CD4-positive, alpha-beta T cell treated with Interleukin-4 for 1 hour (primary cell): ENCODE data around the gene UBAP2.

Source experiments
- DNase-seq, 2 donors: peaks; one replicate each; pipeline ENCODE4 v3.0.0-alpha.2; 2020 to 2022

The UBAP2 gene

DNA sequence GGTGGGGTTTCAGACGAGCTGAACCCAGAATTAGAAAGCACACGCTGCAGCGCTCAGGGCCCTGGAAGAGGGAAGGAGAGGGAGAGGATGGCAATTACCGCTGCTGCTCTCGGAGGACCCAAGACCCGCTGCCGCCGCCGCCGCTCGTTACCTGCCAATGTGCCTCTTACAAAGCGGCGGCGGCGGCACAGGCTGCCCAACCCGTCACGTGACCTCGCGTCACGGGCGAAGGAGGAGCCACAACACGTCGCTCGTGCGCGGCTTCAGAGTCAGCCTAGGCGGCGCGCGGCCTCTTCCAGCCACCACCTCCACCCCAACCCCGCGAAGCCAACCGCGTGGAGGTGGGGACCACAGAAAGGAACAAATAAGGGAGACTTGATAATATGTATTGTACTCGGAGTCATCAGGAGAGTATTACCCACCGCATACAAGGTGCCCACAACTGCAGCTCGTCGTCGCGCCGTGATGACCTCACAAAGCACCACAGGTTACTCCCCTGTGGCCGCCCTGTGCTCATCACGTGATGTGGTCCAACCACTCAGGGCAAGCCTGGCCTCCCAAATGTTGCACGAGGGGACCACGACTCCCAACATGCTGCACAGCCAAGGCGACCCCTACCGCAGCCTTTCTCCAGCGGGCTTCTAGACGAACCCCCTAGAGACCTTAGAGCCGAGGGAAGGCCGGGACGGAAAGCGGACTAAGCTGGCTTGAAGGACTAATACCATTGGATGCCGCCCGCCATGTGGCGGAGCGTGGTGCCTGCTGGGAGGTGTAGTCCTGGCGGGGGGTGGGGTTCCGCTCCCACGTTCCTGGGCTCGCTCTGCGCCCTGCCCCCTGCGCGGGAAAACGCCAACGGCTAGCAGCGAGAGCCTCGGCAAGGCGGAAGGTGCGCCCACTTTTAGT lies at the start of gene UBAP2:
Gene UBAP2, minus strand, starts transcription at position 161 of the 903 bp plus-strand sequence. CDS start 31,739 bp downstream, outside the sequence.
- peak; percentile 95 for DNase-seq

DNA sequence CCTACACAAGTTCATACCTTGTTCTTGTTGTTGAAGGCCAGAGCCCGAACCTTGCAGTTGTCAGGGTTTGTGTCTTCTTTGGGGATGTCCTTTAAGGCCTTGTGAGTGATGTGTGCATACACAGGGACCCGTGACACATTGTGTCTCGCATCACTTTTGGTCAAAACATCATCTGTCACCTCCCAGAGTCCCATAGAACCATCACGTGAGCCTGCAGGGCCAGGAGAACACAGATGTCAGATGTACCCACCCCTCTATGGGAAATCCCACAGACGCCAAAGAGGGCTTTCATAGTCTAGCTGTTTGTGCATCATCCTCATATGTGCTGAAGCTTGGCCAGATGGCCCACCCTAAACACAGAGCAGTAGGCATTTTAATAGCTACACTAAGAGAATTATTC lies 49.6 kb upstream of the UBAP2 start:
- no peak for DNase-seq

- no peak for DNase-seq
These were observed 49.2 kb upstream of the UBAP2 start for GRCh38 chr9:34097865-34098264.

DNA sequence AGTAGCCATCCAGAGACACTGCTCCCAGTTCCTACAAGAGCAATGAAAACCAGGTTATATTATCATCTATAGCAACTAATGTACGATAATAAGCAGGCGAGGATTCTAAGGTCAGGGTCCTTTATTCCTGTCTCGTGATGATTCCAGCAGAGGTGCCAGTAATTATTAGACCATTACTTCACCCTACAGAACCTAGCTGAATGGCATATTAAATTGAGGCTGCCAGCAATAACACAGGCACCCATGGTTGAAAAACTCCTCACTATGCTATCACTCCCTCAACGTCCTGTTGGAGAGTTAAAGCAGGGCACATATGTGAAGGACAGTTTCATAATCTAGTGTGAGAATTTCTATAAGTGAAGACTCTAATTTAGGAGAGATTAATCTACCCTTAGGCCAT lies 48.1 kb upstream of the UBAP2 start:
- no peak for DNase-seq

GRCh38 chr9:34093578-34093977 lies 44.9 kb upstream of the UBAP2 start:
- no peak for DNase-seq

DNA sequence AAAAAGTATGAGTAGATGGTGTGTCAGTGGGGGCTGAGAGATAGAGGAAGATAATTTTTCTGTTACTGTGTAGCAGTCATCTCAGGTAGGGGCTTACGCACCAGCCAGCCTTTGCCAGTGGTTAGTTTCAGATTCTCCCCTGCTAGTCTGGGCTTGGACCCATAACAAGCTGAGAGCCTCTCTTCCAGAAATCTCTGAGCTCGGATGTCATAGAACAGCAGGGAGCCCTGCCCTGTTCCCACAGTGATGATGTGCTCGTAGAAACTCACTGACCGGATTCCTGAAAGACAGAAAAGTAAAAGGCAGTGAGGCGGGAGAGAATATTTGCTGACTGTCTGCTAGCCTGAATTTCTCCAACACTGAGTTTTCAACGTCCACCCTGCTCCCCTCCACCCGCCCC lies 40.6 kb upstream of the UBAP2 start:
- no peak for DNase-seq

GRCh38 chr9:34087370-34087769 lies 38.7 kb upstream of the UBAP2 start:
- DNase-seq, result no peak

DNA sequence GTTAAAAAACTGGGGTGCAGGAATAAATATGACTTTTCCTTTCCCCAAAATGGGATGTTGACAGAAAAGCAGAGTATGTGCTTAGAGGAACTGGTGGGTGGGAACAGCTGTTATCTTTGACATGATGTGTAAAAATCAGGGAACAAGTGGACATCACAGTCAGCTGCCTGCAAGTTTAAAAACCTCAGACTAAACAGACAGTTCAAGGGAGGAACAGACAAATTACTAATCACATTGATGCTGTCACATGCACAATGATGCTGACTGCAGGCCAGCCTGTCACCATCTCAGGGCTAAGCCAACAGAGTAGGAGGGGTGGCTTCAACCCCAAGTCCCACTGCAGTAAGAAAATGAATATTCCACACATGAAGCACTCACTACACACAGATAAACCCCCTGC lies 38.2 kb upstream of the UBAP2 start:
- DNase-seq, result no peak

GRCh38 chr9:34085581-34086500 lies 37.2 kb upstream of the UBAP2 start:
- no peak for DNase-seq

DNA sequence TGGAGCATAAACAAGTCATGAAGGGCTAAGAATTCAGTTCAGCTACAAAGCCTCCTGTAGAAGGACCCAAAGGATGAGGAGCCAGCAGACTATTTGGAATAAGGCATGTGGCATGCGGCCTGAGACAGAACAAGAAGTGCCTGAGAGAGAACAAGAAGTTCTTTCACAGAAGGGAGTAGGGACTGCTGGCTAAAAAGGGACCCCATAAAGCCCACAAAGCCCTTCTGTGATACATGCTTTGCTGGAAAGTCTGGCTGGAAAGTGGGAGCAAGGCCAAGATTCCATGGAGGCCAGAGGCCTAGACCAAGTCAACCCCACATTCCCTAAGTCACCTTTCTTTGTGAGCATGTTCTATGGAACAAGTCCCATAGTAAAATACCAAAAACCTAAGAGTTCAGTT lies 35.9 kb upstream of the UBAP2 start:
- no peak for DNase-seq

DNA sequence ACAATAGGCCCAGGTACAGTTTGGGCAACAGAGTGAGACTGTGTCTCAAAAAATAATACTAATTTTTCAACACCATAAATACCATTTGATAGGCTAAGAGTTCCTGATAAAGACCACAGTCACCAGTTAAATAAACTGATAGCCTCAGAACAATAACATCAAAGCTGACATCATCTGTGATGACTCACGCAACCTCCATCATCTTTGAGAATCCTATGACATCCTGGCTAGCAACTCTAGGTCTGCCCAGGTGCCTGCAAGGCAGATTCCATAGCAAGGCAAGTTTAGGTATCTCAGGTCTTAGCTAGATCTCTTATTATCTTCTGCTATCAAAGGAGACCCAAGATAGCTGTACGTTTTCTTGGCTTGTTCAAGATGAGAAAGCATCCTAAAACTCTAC lies 30.5 kb upstream of the UBAP2 start:
- no peak for DNase-seq

GRCh38 chr9:34072868-34073590 lies 24.3 kb upstream of the UBAP2 start:
- DNase-seq, result no peak

DNA sequence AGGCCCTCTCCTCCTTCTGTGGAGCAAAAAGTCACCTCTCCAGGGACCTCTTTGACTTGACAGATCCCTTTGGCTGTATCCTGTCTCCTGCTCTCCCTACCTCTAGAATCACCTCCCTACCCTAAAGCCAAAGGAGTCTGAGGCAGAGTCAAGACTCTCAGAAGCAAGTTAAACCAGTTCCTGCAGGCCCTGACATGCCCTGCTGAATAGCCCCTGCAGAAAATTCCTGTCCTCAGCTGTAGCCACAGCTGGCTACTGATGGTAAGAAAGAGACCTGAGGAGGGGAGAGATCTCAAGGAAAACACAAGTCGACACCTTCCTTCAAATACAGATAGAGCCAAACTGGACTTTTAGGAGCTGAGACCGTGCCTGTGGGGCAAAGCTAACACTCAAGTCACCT lies 23.7 kb upstream of the UBAP2 start:
- DNase-seq, result no peak

- no peak for DNase-seq
These were observed 22.1 kb upstream of the UBAP2 start for GRCh38 chr9:34070606-34071324.

- no peak for DNase-seq
These were observed 21.1 kb upstream of the UBAP2 start for GRCh38 chr9:34069831-34070230.

- no peak for DNase-seq
These were observed 16.9 kb upstream of the UBAP2 start for GRCh38 chr9:34065541-34065940.

- DNase-seq, result no peak
These were observed 11.3 kb upstream of the UBAP2 start for GRCh38 chr9:34059954-34060353.

DNA sequence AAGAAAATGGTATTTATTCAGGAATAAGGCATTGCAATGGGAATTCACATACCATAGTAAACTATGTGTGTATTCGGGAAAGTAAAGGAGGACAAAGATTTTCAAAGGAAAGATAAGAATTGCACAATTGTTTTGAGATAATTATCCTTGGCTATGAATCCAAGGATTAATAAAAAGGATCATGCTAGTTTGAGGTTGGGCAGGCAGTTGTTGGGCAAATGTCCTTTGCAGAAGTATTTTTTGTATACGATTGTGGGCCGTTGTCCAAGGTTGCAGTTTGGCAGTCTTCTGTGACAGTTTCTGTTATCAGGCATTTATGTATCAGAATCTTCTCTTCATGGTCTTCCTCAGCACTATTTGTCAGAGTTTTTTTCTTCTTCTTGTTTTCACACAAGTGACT lies 10.6 kb upstream of the UBAP2 start:
- no peak for DNase-seq

- DNase-seq, result no peak
These were observed 1.1 kb upstream of the UBAP2 start for GRCh38 chr9:34049630-34050384.

DNA sequence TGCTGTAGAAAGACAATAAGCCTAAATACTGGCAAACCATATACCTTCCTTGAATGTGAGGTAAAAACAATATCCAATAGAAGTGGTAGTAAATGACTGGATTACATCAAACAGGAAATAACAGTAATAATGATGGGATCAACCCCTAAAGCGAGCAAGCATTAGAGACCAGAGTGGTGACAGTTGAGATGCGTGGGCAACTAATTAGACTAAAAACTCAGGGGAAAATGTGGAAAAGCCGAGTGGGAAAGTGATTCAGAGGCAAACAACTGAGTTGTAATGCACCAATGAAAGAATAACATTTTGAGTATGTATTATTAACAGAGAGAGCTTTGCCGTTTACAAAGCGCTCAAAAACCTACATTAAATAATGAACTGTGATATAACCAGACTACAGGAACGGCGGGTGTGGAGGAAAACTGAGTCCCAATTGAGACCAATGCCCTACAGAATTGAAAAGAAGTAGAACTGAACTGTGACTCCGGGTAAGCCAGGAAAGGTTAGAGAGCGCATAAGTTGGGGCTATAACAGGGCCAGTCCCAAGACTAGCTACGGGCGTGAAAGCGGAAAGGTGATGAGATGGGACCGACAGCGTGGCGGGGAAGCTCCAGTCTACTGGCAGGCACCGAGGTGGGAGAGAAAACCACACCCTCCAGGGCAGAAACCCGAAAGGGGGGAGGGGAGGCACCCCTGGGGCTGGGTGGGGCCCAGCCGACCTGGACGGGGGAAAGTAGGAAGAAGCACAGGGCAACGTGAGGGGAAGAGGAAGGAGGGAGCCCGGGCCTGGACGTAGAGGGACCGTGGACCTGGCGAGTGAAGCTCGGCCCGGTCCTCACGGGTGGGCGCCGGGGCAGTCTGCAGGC lies 592 bp downstream of the UBAP2 start:
- peak; percentile 35 to 57 for DNase-seq
